Hair follicle dermal papilla cell (primary cell): ENCODE data around the gene LCE1E. TPM values are rescaled to one million over a fixed set of nuclear protein-coding genes. Genes with fewer than 3 reads are reported as not detected.

ENCODE experiments used
- total RNA-seq: library from RNA; depleted of rRNA; stranded (reverse); fragments of >200 nt; gene quantifications from 2 replicates; pipeline ENCODE4 v1.2.3, GENCODE V29; 2012

Gene LCE1E, protein sequence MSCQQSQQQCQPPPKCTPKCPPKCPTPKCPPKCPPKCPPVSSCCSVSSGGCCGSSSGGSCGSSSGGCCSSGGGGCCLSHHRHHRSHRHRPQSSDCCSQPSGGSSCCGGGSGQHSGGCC
- not detected in 2 replicates for total RNA-seq

DNA sequence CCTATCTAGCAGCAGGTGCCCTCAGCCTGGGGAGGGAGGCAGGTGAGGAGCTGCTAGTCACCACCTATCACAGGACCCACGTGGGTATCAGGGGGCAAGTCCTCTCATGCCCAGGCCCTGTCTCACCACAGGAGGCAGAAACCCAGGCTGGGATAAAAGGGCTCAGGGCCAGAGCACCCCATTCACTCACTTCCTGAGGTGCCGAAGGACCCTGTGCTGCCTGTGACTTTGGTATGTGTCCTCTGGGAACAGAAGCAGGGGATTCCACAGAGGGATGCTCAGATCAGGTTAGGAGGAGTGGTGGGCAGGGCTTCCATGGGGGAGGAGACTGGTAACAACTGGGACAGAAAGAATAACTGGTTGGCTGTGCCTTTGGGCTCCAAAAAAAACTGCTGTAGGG lies at the start of gene LCE1E:
LCE1E (plus strand) TSS at position 181 of the 400 bp plus-strand sequence. CDS start 1,043 bp downstream, outside the sequence.

DNA sequence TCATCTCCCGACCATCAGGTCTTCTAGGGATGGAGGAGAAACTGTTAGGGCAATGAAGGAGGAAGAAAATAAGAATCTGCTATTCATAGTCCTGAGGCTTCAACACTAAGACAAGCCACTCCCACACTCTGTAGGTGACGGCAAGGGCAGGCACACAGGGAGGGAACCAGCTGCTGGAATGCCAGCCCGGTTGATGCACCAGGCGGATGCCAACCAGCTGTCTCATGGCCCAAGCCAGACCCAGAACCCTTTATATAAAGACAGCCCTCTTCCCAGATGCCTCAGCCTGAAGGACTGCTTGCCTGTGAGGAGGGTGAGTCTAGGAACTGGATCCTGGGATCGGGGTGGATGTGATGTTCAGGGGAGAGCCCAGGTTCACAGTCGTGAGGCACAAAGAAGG lies 28.3 kb upstream of the LCE1E start, which contains the start of gene KPRP:
KPRP (plus strand) TSS at position 279 of the 400 bp plus-strand sequence. CDS start 1,564 bp downstream, outside the sequence.

DNA sequence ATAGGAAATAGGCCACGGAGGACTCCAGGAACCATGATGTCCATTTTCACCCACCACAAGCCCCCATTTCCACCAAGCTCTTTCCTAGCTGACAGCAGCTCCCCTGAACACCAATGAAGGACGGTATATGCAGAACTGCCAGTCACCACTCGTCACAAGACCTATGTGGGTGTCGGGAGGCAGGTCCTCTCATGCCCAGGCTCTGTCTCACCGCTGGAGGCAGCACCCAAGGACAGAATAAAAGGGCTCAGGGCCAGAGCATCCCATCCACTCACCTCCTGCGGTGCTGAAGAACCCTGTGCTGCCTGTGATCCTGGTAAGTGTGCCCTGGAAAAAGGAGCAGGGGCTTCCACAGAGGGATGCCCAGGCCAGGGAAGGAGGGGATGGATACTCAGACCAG lies 11.2 kb upstream of the LCE1E start, which contains the start of gene LCE1F:
LCE1F (plus strand) TSS at position 266 of the 400 bp plus-strand sequence. CDS start 1,232 bp downstream, outside the sequence.

DNA sequence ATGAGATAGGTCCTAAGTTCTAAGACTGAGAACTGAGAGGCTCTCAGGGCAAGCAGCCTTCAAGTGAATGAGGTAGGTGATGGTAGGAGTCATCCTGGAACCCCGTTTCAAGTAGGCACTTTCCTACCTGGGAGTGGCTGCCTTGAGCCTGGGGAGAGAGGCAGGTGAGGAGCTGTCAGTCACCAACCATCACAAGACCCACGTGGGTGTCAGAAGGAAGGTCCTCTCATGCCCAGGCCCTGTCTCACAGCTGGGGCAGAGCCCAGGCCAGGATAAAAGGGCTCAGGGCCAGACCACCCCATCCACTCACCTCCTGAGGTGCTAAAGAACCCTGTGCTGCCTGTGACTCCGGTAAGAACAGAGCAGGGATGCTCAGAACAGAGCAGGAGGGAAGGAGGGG lies 10.4 kb downstream of the LCE1E start, which contains the start of gene LCE1D:
LCE1D (plus strand) TSS at position 301 of the 400 bp plus-strand sequence. CDS start 1,074 bp downstream, outside the sequence.

DNA sequence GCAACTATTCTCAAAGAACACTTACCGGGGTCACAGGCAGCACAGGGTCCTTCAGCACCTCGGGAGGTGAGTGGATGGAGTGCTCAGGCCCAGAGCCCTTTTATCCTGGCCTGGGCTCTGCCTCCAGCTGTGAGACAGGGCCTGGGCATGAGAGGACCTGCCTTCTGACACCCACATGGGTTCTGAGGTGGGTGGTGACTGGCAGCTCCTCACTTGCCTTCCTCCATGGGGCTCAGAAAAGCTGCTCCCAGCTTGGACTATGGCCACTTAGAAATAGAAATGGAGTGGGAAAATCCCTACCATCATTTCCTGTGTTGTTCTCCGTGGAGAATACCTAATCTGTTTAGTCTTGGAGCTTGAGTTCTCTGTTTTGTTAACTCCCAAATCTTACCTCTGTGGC lies 20.5 kb downstream of the LCE1E start, which contains the start of gene LCE1C:
LCE1C (minus strand) TSS at position 76 of the 400 bp plus-strand sequence. CDS start 1,173 bp downstream, outside the sequence.

DNA sequence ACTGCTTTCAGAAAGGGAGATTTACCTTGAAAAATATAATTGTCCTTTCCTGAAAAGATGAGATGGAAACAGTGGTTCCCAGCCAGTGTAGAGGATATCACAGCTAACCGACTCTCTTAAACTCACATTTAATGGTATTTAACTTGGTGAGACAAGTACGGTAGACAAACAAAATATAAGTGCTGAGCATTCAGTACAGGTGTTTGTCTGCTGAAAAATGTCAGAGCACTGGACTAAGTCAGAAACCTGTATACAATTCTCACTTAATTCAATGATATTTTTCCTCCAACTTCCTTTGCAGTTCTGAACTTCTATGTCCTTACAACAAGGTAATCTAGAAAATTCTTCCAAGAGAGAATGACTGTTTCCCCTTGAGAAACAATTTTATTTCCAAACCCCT lies 25.6 kb downstream of the LCE1E start, which contains the start of gene LCE1B:
LCE1B (plus strand) TSS at position 301 of the 400 bp plus-strand sequence. CDS start 476 bp downstream, outside the sequence.

DNA sequence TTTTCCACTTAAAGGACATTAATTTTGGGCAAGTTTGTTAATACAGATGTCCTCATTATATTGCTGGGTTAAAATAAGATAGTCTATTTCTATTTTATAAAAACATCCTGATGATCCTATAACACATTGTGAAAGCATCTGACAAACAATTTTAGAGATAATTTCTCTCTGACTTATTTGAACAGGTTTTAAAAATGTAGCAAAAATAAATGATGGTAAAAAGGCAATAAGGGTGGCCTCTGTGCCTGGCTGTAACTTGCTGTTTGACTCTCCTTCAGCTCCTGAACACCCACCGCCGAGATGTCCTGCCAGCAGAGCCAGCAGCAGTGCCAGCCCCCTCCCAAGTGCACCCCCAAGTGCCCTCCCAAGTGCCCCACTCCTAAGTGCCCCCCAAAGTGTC lies 41.1 kb downstream of the LCE1E start, which contains the start of gene LCE1A:
LCE1A (plus strand) TSS at position 301 of the 400 bp plus-strand sequence; CDS start at position 301, 0 bp downstream.

Other genes with a start within 250 kb of the LCE1E start
- gene LCE3E, start 219.5 kb upstream of the LCE1E start, total RNA-seq, result not detected in 2 replicates
- not detected in 2 replicates for gene LCE3D, start 205.7 kb upstream of the LCE1E start, total RNA-seq
- gene LCE3C, start 186.0 kb upstream of the LCE1E start, total RNA-seq, result not detected in 2 replicates
- gene LCE3B, start 172.4 kb upstream of the LCE1E start, total RNA-seq, result not detected in 2 replicates
- not detected in 2 replicates for gene LCE3A, start 163.2 kb upstream of the LCE1E start, total RNA-seq
- gene LCE2D, start 122.9 kb upstream of the LCE1E start, total RNA-seq, result not detected in 2 replicates
- not detected in 2 replicates for gene LCE2C, start 111.0 kb upstream of the LCE1E start, total RNA-seq
- not detected in 2 replicates for gene LCE2B, start 100.1 kb upstream of the LCE1E start, total RNA-seq
- gene LCE2A, start 87.9 kb upstream of the LCE1E start, total RNA-seq, result not detected in 2 replicates
- gene LCE4A, start 78.1 kb upstream of the LCE1E start, total RNA-seq, result not detected in 2 replicates
- gene KPRP, start 28.2 kb upstream of the LCE1E start, total RNA-seq, result not detected in 2 replicates
- gene LCE1F, start 11.1 kb upstream of the LCE1E start, total RNA-seq, result not detected in 2 replicates
- gene LCE1D, start 10.5 kb downstream of the LCE1E start, total RNA-seq, result not detected in 2 replicates
- gene LCE1C, start 20.4 kb downstream of the LCE1E start, total RNA-seq, result not detected in 2 replicates
- not detected in 2 replicates for gene LCE1B, start 25.7 kb downstream of the LCE1E start, total RNA-seq
- not detected in 2 replicates for gene LCE1A, start 41.2 kb downstream of the LCE1E start, total RNA-seq
- not detected in 2 replicates for gene LCE6A, start 56.6 kb downstream of the LCE1E start, total RNA-seq
- not detected in 2 replicates for gene LCE7A, start 73.7 kb downstream of the LCE1E start, total RNA-seq
- not detected in 2 replicates for gene SMCP, start 92.1 kb downstream of the LCE1E start, total RNA-seq
- not detected in 2 replicates for gene IVL, start 122.3 kb downstream of the LCE1E start, total RNA-seq
- not detected in 2 replicates for gene SPRR5, start 160.9 kb downstream of the LCE1E start, total RNA-seq
- not detected in 2 replicates for gene SPRR4, start 184.4 kb downstream of the LCE1E start, total RNA-seq
- gene SPRR1A, start 197.8 kb downstream of the LCE1E start, total RNA-seq, result not detected in 2 replicates
- gene SPRR3, start 215.5 kb downstream of the LCE1E start, total RNA-seq, result not detected in 2 replicates
- gene SPRR1B, start 244.9 kb downstream of the LCE1E start, total RNA-seq, result not detected in 2 replicates